GM18511 (cell line): ENCODE measurements around the gene OXGR1.
"Not testable (repeated sequence)": the region's sequence is repeated elsewhere in the genome, so short reads cannot be mapped to it uniquely, and the experiment has no call there.

ENCODE experiments used
- ATAC-seq: cut with Tn5 transposase; IDR thresholded peaks from one replicate; pipeline ENCODE4 v1.9.1; 2021; ENCODE audit warnings: mild to moderate bottlenecking, moderate library complexity; ENCODE audit not compliant: unreplicated experiment

OXGR1 gene

DNA sequence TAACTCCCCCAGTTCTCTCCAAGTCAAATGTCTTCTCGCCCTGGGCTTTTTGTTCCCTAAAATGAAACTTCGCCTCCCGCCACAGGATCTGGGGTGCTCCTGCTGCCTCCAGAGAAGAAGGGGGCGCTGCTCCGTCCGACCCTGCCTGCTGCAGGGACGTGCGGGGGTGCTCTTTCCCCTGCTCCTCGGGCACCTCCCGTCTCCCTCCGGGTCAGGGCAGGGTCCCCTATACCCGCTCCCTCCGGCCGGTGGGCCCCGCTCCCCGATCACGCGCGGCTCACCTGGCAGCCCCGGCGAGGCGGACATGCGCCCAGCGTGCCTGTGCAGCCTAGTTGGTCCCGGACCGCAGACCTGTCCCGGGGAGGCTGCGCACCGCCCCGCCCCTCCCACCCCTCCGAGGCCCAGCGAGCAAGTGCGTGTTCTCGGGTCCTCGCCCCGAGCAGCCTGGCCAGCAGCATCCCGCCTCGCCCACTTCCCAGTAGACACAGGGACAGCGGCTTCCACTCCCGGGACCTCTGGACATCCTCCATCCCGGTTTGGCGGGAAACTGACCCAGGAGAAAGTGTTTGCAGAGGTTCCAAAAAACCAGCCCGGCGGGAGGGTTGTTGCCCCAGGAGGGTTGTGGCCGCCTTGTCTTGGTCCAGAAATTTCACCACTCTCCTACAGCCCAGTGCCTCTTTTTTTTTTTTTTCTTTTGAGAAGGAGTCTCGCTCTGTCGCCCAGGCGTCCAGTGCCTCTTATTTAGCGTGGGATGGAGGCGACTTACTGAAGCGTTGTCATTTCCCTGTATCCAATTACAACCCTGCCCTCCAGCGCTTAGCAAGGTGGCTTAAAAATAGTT lies at the start of gene OXGR1:
Gene OXGR1, minus strand, starts transcription at position 460 of the 841 bp plus-strand sequence. CDS start 6,717 bp downstream, outside the sequence.
- no peak for ATAC-seq

DNA sequence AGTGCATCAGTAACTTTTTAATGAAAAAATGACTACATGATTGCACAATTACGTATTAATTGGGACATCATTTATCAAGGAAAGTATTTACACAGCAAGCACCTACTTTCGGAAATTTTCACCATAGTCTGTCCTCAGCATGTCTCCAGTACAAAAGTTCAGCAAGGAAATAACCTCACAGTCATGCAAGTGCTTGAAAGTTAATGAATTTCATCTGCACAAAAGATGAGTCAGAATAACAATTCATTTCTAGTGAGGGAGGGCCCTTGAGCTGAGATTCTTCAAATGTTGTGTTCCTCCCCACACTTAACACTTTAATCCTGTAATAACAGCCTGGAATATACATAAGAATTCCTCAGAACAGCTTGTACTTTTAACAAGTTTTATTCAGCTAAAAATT lies 49.0 kb upstream of the OXGR1 start:
- no peak for ATAC-seq

DNA sequence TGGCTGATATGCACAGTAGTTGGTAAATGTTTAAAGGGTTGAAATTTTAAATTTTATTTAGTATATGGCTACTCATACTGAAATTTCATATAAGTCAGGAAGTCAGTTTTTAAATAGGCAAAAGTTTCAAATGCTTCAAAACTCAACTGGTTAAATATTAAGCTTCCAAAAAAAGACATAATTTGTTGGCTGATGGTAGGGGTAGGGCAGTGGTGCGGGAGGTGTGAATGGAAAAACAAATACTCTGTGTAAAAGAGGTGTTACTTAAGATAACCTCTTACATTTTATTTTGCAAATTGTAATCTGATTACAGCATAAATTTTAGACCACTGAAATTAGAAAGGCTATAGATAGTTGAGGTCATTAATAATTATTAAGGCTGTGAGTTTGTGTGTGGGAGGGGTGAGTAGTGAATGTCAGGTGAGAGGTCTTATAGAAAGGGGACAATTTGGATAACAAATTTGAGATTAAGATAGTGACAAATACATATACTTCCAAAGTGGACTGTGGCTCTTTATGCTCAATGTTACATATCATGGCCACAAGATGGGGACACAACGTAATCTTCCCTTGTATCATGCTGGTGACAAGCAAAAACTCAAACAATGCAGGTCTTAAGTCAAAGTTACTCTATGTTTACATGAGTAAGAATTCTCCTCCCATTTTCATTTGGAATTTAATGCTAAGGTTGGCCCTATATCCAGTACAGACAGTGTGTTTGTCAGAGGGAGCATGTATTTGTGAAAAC lies 36.6 kb upstream of the OXGR1 start:
- peak; percentile 76 for ATAC-seq

DNA sequence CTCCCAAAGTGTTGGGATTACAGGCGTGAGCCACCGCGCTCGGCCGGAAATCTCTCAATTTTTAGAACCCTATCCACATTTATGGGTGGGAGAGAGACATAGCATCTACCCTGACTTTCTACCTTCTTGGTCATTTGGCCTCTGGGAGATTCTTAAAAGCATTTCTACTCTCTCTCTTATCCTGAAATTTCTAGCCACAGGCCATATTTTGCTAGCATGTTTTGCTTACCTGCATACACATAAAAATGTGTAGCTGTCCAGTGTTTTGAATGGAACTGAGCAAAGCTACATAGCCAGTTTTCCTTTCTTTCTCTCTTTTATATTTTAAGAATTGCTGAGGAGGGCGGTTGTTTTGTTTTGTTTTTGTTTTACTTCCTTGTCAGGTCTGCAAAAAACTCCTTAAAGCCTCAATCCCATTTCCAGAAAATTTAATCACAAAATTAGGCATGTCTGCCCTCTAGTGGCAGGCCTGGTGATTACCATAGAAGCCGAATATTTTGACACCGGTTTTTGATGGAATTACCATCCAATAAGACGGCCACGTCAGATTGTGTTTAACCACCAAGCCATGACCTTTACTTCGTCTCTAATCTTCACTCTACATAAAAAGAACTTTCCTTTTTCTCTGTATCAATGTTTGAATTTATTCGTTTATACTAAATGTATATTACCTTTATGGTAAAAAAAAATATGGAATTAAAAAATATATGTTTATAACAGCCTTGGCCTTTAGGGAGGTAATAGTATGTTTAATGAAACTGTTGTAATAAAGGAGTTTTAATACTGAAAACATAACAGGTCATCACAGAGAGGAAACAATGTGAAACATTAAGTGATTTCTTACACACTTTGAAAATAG lies 34.4 kb upstream of the OXGR1 start:
- ATAC-seq = no peak

DNA sequence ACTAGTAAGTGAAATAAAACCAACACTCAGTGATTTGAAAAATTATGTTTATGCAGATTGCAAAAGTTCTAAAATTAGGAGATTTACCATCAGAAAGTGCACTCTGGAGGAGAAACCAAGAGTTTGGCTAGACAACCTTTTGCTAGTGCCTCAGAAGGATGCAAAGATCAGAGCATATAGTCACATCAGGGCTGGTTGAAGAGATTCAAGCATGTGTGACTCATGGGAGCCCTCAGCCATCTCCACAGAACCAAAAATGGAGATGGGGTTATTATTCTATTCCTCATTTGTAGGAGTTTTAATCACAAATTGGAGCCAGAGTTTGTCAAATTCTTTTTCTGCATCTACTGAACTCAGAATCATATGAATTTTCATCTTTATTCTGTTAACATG lies 32.9 kb upstream of the OXGR1 start:
- ATAC-seq = no peak

DNA sequence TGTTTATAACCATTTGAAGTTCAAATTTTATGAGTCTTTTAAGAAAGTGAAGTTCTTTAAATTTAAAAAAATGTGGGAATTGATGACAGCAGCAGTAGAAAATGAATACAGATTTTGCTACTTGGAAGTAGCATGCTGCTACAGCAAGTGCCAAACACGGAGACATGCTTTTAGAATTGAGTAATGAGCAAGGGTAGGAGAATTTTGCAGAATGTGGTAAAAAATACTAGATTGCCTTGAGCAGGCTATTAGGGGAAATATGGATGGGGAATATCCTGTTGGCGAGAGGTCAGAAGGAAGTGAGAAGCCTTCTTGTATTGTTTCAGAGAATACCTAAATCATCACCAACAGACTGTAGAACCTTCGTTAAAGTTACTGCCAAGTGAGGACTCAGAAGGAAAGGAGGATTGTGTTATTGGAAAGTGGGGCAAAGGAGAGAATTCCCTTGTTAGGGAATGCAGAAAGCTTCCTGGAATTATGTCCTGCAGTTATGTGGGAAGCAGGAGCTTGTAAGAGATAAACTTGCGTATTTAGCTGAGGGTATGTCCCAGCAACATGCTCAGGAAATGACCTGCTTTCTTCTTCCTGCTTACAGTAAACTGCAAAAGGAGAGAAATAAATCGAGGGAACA lies 32.4 kb upstream of the OXGR1 start:
- no peak for ATAC-seq

DNA sequence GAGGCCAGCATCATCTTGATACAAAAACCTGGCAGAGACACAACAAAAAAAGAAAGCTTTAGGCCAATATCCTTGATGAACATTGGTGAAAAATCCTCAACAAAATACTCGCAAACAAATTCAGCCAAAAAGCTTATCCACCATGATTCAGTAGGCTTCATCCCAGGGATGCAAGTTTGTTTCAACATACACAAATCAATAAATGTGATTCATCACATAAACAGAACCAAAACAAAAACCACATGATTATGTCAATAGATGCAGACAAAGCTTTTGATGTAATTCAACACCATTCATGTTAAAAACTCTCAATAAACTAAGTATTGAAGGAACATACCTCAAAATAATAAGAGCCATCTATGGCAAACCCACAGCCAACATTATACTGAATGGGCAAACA lies 29.5 kb upstream of the OXGR1 start:
- not testable (repeated sequence) for ATAC-seq

DNA sequence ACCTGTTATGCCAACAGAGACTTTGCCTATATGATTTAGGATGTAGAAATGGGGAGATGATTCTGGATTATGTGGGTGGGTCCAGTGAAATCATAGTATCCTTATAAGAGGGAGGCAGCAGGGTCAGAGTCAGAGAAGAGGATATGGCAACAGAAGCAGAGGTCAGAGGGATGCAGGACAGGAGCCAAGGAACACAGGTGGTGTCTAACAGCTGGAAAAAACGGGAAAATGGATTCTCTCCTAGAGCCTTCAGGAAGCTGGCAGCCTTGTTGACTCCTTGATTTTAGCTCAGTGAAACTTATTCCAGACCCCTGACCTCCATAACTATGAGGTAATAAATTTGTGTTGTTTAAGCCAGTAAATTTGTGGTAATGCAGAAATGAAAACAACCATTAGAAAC lies 28.8 kb upstream of the OXGR1 start:
- no peak for ATAC-seq

DNA sequence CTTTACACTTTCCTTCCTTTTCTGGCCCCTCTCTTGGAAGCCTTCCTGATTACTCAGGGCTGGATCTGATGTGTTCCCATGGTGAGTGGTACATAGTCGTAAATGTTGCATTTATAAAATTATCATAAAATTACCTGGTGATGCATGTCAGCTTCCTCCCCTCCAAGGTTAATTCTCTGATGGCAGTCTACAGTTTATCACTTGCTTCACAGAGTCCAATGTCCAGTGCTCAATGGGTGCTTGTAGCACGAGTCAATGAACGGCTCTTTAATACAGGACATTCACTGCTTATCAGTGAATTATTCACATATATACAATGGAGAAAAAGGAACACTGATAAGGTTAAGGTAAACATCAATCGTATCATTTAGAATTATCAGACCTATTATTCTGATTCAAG lies 27.0 kb upstream of the OXGR1 start:
- no peak for ATAC-seq

DNA sequence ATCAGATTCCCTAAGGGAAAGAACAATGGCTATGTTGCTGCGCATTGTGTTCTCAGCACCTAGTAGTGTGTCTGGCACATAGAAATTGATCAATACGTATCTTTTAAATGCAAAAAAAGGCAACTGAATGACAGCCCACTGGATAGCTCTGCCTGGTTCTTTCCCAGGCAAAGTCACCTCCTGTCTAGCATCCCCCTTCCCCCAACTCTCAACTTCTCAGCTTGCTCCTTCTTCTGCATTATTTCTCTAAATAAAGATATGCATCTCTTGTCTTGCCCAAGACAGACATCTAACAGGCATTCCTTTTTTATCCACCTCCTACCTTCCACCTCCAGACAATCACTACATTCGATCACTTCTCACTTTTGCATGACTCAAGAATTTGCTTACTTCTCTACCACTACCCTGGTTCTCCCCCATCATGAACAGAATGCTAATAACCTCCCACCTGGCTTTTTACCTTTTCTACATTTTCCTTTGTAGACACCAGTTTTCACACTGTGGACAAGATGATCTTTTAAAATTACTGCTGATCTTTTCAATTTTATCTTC lies 26.5 kb upstream of the OXGR1 start:
- no peak for ATAC-seq

DNA sequence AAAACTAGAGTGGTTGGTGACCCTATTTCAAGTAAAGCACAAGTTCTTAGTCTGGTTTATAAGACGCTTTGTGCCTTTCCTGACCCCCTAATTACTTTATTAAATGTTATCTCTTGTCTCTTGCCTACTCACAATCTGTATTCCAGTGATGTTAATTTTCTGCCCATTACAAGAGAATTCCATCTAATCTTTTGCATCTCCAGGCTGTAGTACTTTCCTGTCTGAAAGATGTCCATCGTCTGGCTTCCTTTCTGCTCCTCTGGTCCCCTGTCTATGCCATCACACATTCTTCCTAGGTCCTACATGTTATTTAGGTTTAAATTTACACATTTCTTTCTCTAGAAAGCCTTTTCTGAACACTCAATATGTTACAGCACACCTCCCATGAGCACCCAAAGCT lies 25.9 kb upstream of the OXGR1 start:
- ATAC-seq = no peak

DNA sequence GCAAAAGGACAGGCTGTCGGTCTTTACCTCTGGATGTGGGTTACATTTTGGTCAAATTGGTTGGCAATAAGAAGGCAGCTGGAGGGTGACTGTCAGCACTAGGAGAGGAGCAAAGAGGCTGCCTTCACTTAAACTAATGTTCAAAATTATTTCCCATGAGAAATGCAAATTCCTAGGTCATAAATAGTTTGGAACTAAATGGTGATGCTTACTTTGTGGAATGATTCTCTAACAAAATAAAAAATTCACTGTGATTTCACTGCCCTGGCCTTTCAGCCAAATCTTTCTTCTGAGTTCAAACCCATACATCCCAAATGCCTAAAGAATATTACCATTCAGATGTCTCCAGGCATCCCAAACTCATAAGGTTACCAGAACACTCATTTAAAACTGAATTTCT lies 25.0 kb upstream of the OXGR1 start:
- no peak for ATAC-seq

DNA sequence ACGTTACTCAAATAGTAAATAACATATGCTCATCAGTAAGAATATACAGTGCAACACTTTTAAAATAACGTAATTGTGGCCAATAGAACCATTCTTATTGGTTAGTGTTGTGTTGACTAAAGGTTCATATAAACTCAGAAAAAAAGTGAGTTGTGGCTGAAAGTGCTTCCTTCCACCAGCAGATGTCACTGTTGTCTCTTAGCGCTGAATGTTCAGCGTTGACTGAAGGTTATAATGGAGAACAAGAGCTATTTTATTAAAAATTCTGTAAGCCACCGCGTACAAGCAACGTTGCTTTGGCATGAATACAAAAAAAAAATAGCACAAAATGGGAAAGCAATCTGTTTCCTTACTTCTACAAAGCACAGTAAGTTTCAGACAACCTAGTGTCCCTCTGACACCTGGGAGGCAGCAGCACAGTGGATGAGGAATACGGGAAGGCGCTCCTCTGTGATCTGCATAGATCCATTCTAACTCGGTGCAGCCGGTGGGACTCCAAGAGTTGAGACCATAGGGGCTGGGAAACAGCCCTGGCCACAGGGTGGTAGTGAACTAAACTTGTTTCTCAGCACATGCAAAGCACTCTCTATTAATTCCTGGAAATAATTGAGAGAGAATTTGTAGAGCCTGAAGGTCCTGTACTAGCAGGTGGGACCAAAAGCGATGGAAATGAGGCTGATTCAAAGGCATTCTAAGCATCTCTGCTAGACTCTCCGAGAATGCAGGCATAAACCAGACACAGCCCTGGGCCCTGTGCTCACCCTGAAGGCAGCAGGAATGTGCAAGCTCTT lies 23.9 kb upstream of the OXGR1 start:
- ATAC-seq = peak; percentile 87

DNA sequence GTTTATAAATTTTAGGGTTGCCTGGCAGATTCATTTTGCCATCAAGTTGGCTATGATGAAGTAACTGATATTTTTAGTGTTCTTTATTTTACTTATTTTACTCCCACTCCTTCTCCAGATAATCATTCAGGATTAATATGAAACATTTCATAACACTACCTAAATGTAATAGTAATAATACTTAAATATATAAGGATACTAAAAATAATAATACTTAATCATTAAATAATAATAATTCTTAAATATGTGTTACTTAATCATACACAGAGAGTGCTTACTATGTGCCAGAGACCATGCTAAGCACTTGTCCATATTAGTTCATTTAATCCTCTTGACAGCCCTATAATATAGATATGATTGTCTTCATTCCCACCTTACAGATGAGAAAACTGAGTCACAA lies 23.0 kb upstream of the OXGR1 start:
- ATAC-seq = no peak

DNA sequence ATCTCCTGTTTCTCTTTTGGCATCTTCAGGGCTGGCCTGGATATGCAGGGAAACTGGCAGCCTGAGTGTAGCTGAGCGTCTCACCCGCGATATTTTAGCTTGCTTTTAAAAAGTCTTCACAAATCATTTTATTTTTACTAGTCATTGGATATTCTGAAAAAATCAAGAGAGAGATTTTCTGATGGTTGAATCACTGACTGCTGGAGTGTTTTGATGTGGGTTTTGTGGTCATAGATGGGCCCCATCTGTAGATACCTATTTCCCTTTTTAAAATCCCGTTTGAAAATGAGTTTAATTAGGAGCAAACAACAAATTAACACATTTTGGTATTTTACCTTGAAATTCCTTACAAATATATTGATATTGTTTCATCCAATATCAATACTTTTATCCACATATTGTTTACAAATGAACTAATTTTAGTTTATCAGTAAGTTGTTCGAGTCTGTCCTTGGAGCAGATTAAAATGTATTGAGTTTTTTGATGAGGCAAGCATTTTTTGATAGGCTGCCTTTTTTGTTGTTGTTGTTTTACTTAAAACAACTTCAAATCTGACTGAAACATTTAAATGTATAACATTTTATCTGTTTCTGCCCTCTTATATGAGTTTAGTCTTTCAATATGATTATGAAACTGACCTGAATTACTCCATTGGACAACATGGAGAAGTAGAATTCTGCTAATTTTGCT lies 21.5 kb upstream of the OXGR1 start:
- ATAC-seq = no peak

DNA sequence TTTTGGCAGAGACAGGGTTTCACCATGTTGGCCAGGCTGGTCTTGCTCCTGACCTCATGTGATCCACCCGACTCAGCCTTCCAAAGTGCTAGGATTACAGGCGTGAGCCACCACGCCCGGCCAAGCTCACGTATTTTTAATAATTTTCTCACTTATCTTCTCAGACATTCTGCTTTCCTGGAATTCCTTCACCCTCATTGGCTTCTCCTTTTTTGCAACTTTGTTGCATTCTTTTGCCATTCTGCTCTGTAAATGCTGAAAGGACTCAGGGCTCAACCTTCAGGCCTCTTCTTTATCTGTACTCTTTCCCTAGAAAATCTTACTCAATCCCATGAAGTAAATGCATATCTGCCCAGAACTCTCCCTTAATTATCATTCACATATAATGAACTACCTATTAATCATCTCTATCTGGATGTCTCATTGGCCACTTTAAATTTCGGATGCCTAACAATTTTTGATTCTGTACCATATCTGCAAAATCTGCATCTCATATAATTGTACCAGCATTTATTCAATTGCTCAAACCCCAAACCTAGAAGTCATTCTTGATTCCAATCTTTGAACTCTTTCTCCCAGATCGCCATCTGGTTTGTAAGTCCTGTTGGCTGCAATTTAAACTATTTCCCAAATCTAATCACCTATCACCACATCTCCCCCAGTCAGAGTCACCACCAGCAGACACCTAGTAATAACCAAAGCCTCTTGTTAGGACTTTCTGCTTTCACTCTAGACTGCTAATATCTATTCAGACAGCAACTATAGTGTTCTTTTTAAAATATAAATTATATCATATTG lies 18.2 kb upstream of the OXGR1 start:
- no peak for ATAC-seq

DNA sequence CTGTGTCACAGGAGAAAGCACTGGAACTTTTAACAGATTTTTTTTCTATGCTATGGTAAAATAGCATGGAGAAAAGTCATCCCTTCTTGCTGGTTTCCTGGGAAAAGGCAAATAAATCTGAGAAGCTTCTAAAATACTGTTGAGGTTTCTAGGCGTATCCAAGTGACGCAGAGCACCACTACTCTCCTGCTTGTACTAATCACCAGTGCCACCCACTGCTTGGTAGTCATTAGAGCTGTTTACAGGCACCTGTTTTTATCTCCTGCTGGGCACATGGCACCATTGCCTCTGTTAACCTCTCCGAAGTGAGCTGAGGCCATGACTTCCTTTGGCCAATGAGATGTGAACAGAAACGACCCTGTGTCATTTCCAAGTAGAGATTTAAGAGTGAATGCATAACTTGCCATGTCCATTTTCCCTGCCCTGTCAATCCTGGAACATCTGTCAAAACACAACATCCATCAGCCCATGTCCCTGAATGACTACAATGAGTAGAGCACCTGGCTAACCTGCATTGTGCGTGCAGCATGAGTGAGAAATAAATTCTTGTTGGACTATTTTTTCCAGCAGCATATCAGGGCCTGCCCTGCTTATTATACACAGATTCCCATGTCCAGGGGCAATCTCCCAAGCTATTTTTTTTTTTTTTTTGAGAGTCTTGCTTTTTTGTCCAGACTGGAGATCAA lies 17.3 kb upstream of the OXGR1 start:
- ATAC-seq = no peak

DNA sequence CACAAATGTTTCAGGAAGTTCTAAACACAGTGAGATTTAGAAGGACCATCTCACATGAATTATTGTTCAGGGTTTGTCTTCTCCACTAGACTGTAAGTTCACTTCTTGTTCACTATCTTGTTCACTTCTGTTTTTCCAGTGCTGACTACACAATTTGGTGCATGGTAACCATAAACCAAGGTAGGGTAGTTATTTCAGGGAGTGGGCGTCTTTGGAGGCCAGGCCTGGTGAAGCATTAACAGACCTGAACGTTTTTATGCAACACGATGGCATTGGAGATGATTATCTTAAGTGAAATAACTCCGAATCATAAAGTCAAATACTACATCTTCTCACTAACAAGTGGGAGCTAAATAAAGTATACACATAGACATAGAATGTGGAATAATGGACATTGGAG lies 14.4 kb upstream of the OXGR1 start:
- no peak for ATAC-seq
